Esophagus (tissue), 2 donors: Measurements from ENCODE around the gene SPX. TPM values are rescaled to one million over a fixed set of nuclear protein-coding genes. Genes with fewer than 3 reads are reported as not detected.

Source experiments
- H3K27ac ChIP-seq, 2 donors: one replicate each; pipeline ENCODE4 v1.5.1; 2013; ENCODE audit warnings: low read depth in 2 of 2, mild to moderate bottlenecking in 2 of 2, inconsistent platforms in 1 of 2, low read length in 1 of 2, moderate library complexity in 1 of 2
- H3K27me3 ChIP-seq, 2 donors: one replicate each; pipeline ENCODE4 v1.6.1; 2013; ENCODE audit warnings: low read length in 2 of 2, control low read depth in 1 of 2, mild to moderate bottlenecking in 1 of 2; ENCODE audit not compliant: insufficient read depth in 2 of 2, control insufficient read depth in 1 of 2
- H3K36me3 ChIP-seq, 2 donors: one replicate each; pipeline ENCODE4 v1.6.1; 2013; ENCODE audit warnings: low read length in 1 of 2; ENCODE audit not compliant: control insufficient read depth in 2 of 2, insufficient read depth in 2 of 2
- H3K4me1 ChIP-seq, 2 donors: one replicate each; pipeline ENCODE4 v1.6.1; 2013; ENCODE audit warnings: low read length in 1 of 2; ENCODE audit not compliant: control insufficient read depth in 2 of 2, insufficient read depth in 2 of 2
- H3K4me3 ChIP-seq, 2 donors: one replicate each; pipeline ENCODE4 v1.5.1; 2013; ENCODE audit warnings: low read length in 2 of 2, mild to moderate bottlenecking in 2 of 2, low read depth in 1 of 2, moderate library complexity in 1 of 2
- H3K9me3 ChIP-seq, 2 donors: one replicate each; pipeline ENCODE4 v1.6.1; 2013; ENCODE audit warnings: mild to moderate bottlenecking in 2 of 2, low read depth in 1 of 2, low read length in 1 of 2, moderate library complexity in 1 of 2; ENCODE audit not compliant: control insufficient read depth in 2 of 2, insufficient read depth in 1 of 2
- WGBS, 2 donors: extraction: QIAGEN DNeasy Blood & Tissue Kit; methylation state at CpG; one replicate each; pipeline ENCODE4 v1.1.7; 2013; 5-methylcytosine and 5-hydroxymethylcytosine counted together
- polyA plus RNA-seq, 2 donors: library from polyadenylated mRNA; stranded (reverse); fragments of 200-250 nt; gene quantifications; one replicate each; pipeline ENCODE4 v1.2.3, GENCODE V29; 2013
- donor health status: healthy with polysubstance abuse.
- donor health status: Bipolar disorder and iron deficiency.

SPX gene
- polyA plus RNA-seq: under 1 TPM in 1 of 2 donors, not detected in 1; 0.02 TPM

GRCh38 chr12:21526053-21526452 lies at the start of gene SPX:
Gene SPX (plus strand): TSS chr12:21526296. CDS start chr12:21526473, 177 bp downstream.
- H3K9me3 ChIP-seq: no peaks in the 10 kb centered on the region
- no peak within 1 kb of the TSS for H3K27ac ChIP-seq
- H3K4me3 ChIP-seq: peak within 1 kb of the TSS in 1 of 2 donors; percentile 49
- WGBS, 2 donors: 88 to 96% methylated on average over 1 of the region's 1 CpG
- peaks cover 2% of the 10 kb centered on the region in 2 donors for H3K27me3 ChIP-seq
- H3K36me3 ChIP-seq: no peaks in the 10 kb centered on the region
- peaks cover 0 to 2% of the 10 kb centered on the region in 2 donors for H3K4me1 ChIP-seq

- 77 to 88% methylated on average over 3 of the region's 3 CpGs for WGBS, 2 donors
- H3K4me3 ChIP-seq: no peak overlapping the region
- no peaks in the 10 kb centered on the region for H3K9me3 ChIP-seq
- no peak overlapping the region for H3K27ac ChIP-seq
- no peaks in the 10 kb centered on the region for H3K4me1 ChIP-seq
- H3K36me3 ChIP-seq: peaks cover 6 to 7% of the 10 kb centered on the region in 2 donors
- H3K27me3 ChIP-seq: no peaks in the 10 kb centered on the region
These were observed 49.1 kb upstream of the SPX start for GRCh38 chr12:21476949-21477348.

- H3K27ac ChIP-seq: no peak overlapping the region
- H3K9me3 ChIP-seq: no peaks in the 10 kb centered on the region
- no peaks in the 10 kb centered on the region for H3K4me1 ChIP-seq
- H3K4me3 ChIP-seq: no peak overlapping the region
- H3K36me3 ChIP-seq: peaks cover 6 to 7% of the 10 kb centered on the region in 2 donors
- 89 to 90% methylated on average over 10 of the region's 10 CpGs for WGBS, 2 donors
- no peaks in the 10 kb centered on the region for H3K27me3 ChIP-seq
These were observed 47.2 kb upstream of the SPX start for GRCh38 chr12:21478756-21479455.

GRCh38 chr12:21483531-21483930 lies 42.6 kb upstream of the SPX start:
- H3K27ac ChIP-seq: no peak overlapping the region
- 71 to 84% methylated on average over 3 of the region's 3 CpGs for WGBS, 2 donors
- H3K9me3 ChIP-seq: no peaks in the 10 kb centered on the region
- no peaks in the 10 kb centered on the region for H3K27me3 ChIP-seq
- no peaks in the 10 kb centered on the region for H3K4me1 ChIP-seq
- H3K4me3 ChIP-seq: no peak overlapping the region
- H3K36me3 ChIP-seq: peaks cover 7 to 9% of the 10 kb centered on the region in 2 donors

GRCh38 chr12:21485998-21486397 lies 40.1 kb upstream of the SPX start:
- Histone ChIP-seq H3K36me3 (peaks cover 0 to 3% of the 10 kb centered on the region in 2 donors), H3K27ac (no peak overlapping the region), H3K4me1 (no peaks in the 10 kb centered on the region), H3K9me3 (no peaks in the 10 kb centered on the region), H3K4me3 (no peak overlapping the region), H3K27me3 (no peaks in the 10 kb centered on the region)

- Histone ChIP-seq H3K36me3 (peaks cover 2 to 6% of the 10 kb centered on the region in 2 donors), H3K4me3 (no peak overlapping the region), H3K4me1 (peaks cover 0 to 6% of the 10 kb centered on the region in 2 donors), H3K27me3 (no peaks in the 10 kb centered on the region), H3K27ac (no peak overlapping the region), H3K9me3 (no peaks in the 10 kb centered on the region)
- WGBS, 2 donors: 72% methylated on average over 2 of the region's 2 CpGs
These were observed 26.3 kb upstream of the SPX start for GRCh38 chr12:21499765-21500164.

- Histone ChIP-seq H3K9me3 (no peaks in the 10 kb centered on the region), H3K27ac (peak overlapping the region; percentile 55 to 93), H3K4me1 (peaks cover 0 to 6% of the 10 kb centered on the region in 2 donors), H3K4me3 (peak overlapping the region; percentile 50 to 96), H3K36me3 (peaks cover 2 to 6% of the 10 kb centered on the region in 2 donors), H3K27me3 (no peaks in the 10 kb centered on the region)
- 5 to 7% methylated on average over 8 of the region's 8 CpGs for WGBS, 2 donors
These were observed 25.3 kb upstream of the SPX start for GRCh38 chr12:21500786-21501257.

- Histone ChIP-seq H3K4me1 (peaks cover 0 to 6% of the 10 kb centered on the region in 2 donors), H3K4me3 (peak within 1 kb of the TSS; percentile 93 to 96), H3K36me3 (peaks cover 2 to 6% of the 10 kb centered on the region in 2 donors), H3K27me3 (no peaks in the 10 kb centered on the region), H3K9me3 (no peaks in the 10 kb centered on the region), H3K27ac (peak within 1 kb of the TSS; percentile 73 to 93)
- 0% methylated on average over 61 of the region's 61 CpGs for WGBS, 2 donors
These were observed 24.6 kb upstream of the SPX start, which contains the start of the genes GOLT1B and RECQL for GRCh38 chr12:21501258-21502163. Gene GOLT1B (plus strand): TSS chr12:21501789. CDS start chr12:21501924, 135 bp downstream. Gene RECQL (minus strand): TSS chr12:21501635. CDS start chr12:21499570, 2,065 bp downstream.

GRCh38 chr12:21502164-21502496 lies 24.0 kb upstream of the SPX start:
- peak overlapping the region; percentile 93 to 96 for H3K4me3 ChIP-seq
- peaks cover 0 to 6% of the 10 kb centered on the region in 2 donors for H3K4me1 ChIP-seq
- peaks cover 0 to 6% of the 10 kb centered on the region in 2 donors for H3K36me3 ChIP-seq
- WGBS, 2 donors: 0 to 1% methylated on average over 14 of the region's 14 CpGs
- peak overlapping the region; percentile 73 to 93 for H3K27ac ChIP-seq
- no peaks in the 10 kb centered on the region for H3K27me3 ChIP-seq
- no peaks in the 10 kb centered on the region for H3K9me3 ChIP-seq
